Measurements from ENCODE around the gene MED9. TPM values are rescaled to one million over a fixed set of nuclear protein-coding genes. Genes with fewer than 3 reads are reported as not detected.

The MED9 gene
- total and polyA plus RNA-seq, 9 of the 15 experiments (the other 6 are each of a cell fraction or from before 2014, with no cell fraction given) = 2.2 to 15.8 (median 12.7) TPM

- Histone ChIP-seq H3K9me1 (ENCODE audit: control insufficient read depth, insufficient read depth, low read length) (no peaks in the 10 kb centered on the region), H3K9ac (ENCODE audit: insufficient read depth in 1 of 2, low read depth in 2 of 2, low read length in 2 of 2) (no peak overlapping the region), H3K79me2 (ENCODE audit: control insufficient read depth, insufficient read depth, low read length) (no peaks in the 10 kb centered on the region), H3K36me3 (ENCODE audit: control insufficient read depth, insufficient read depth, low read length) (no peaks in the 10 kb centered on the region), H3K27me3 (ENCODE audit: control insufficient read depth in 2 of 2, insufficient read depth in 2 of 2, low read length in 2 of 2) (peaks cover 20 to 60% of the 10 kb centered on the region in 2 experiments; a peak in 4 of 5 replicates), H2AFZ (ENCODE audit: low read depth, low read length) (no peak overlapping the region), H3K4me3 (no peak overlapping the region), H3K9me3 (replicated peaks; ENCODE audit: control insufficient read depth, insufficient read depth, low read depth, low read length) (no peaks in the 10 kb centered on the region), H3K27ac (ENCODE audit: extremely low read depth, low read depth, low read length) (no peak overlapping the region), H4K20me1 (replicated peaks; ENCODE audit: control insufficient read depth, insufficient read depth, low read length) (no peaks in the 10 kb centered on the region), H3K4me2 (ENCODE audit: insufficient read depth, low read length) (no peak overlapping the region), H3K4me1 (replicated peaks in 1 of 2; ENCODE audit: control insufficient read depth in 2 of 2, insufficient read depth in 2 of 2, low read length in 2 of 2) (peaks cover 0 to 3% of the 10 kb centered on the region in 2 experiments; a peak in 2 of 5 replicates)
- 5% methylated on average over 3 of the region's 5 CpGs for WGBS (ENCODE audit: insufficient coverage, low coverage, missing lambda C conversion rate)
- DNase-seq (ENCODE audit: extremely low read depth in 1 of 4, low spot score in 3 of 4) (no peak), ATAC-seq (no peak), FAIRE-seq (no peak)
- intact Hi-C loops (cut with micrococcal nuclease) = no loop called here
- no TSS peak for BruUV-seq (replicated peaks)
- CTCF ChIA-PET (ENCODE audit: low intra/inter-chr PET ratio) = no interaction called here
- TF ChIP-seq SP2 (IDR thresholded peaks at IDR 0.05; ENCODE audit: extremely low read depth, low read depth, low read length, poor library complexity, severe bottlenecking) (no peak), ZNF57 (CRISPR knock-in tag; IDR thresholded peaks at IDR 0.05) (no peak)
- in situ Hi-C loops (cut with MboI) = no loop called here
- POLR2A ChIA-PET = no interaction called here
These were observed 10.3 kb upstream of the MED9 start for GRCh38 chr17:17466511-17466910.

GRCh38 chr17:17467016-17467415 lies 9.8 kb upstream of the MED9 start:
- H3K27me3 ChIP-seq (ENCODE audit: control insufficient read depth in 2 of 2, insufficient read depth in 2 of 2, low read length in 2 of 2) = peaks cover 18 to 56% of the 10 kb centered on the region in 2 experiments; a peak in 4 of 5 replicates
- no peaks in the 10 kb centered on the region for H4K20me1 ChIP-seq (replicated peaks; ENCODE audit: control insufficient read depth, insufficient read depth, low read length)
- H3K9me3 ChIP-seq (replicated peaks; ENCODE audit: control insufficient read depth, insufficient read depth, low read depth, low read length) = no peaks in the 10 kb centered on the region
- no peak overlapping the region for H3K4me3 ChIP-seq
- ChIA-PET POLR2A (no interaction called here), CTCF (ENCODE audit: low intra/inter-chr PET ratio) (no interaction called here)
- H3K36me3 ChIP-seq (ENCODE audit: control insufficient read depth, insufficient read depth, low read length) = no peaks in the 10 kb centered on the region
- intact Hi-C loops (cut with micrococcal nuclease) (no loop called here), in situ Hi-C loops (cut with MboI) (no loop called here)
- BruUV-seq (replicated peaks) = no TSS peak
- no peak overlapping the region for H3K9ac ChIP-seq (ENCODE audit: insufficient read depth in 1 of 2, low read depth in 2 of 2, low read length in 2 of 2)
- 2% methylated on average over 5 of the region's 5 CpGs for WGBS (ENCODE audit: insufficient coverage, low coverage, missing lambda C conversion rate)
- H3K79me2 ChIP-seq (ENCODE audit: control insufficient read depth, insufficient read depth, low read length) = no peaks in the 10 kb centered on the region
- no peak overlapping the region for H3K27ac ChIP-seq (ENCODE audit: extremely low read depth, low read depth, low read length)
- ATAC-seq = no peak
- peaks cover 0 to 3% of the 10 kb centered on the region in 2 experiments; a peak in 2 of 5 replicates for H3K4me1 ChIP-seq (replicated peaks in 1 of 2; ENCODE audit: control insufficient read depth in 2 of 2, insufficient read depth in 2 of 2, low read length in 2 of 2)
- H3K4me2 ChIP-seq (ENCODE audit: insufficient read depth, low read length) = no peak overlapping the region
- no peak for FAIRE-seq
- DNase-seq (ENCODE audit: extremely low read depth in 1 of 4, low spot score in 3 of 4) = no peak
- no peak overlapping the region for H2AFZ ChIP-seq (ENCODE audit: low read depth, low read length)
- H3K9me1 ChIP-seq (ENCODE audit: control insufficient read depth, insufficient read depth, low read length) = no peaks in the 10 kb centered on the region
- TF ChIP-seq TSHZ1 (CRISPR knock-in tag; IDR thresholded peaks at IDR 0.05) (no peak), TRIM28 (IDR thresholded peaks at IDR 0.05) (no peak), ESRRA (IDR thresholded peaks at IDR 0.05; ENCODE audit: borderline replicate concordance, low read depth) (no peak), KLF10 (CRISPR knock-in tag; IDR thresholded peaks at IDR 0.05) (no peak), LCOR (CRISPR knock-in tag; IDR thresholded peaks at IDR 0.05) (no peak), NR4A1 (CRISPR knock-in tag; IDR thresholded peaks at IDR 0.05) (no peak), NR4A1 (tag; IDR thresholded peaks at IDR 0.05) (no peak), SMAD2 (IDR thresholded peaks at IDR 0.05; ENCODE audit: low read depth, low read length) (no peak), TEAD4 (IDR thresholded peaks at IDR 0.05; ENCODE audit: low read length) (no peak), TEAD4 (CRISPR knock-in tag; IDR thresholded peaks at IDR 0.05; ENCODE audit: borderline replicate concordance) (no peak), HINFP (tag; conservative IDR thresholded peaks at IDR 0.05; ENCODE audit: low read depth) (no peak)

Measured in K562 (cell line).